AG08395 (cell line): ENCODE measurements around the gene MEF2A.

Experiments
- DNase-seq: peaks from one replicate; pipeline ENCODE4 v3.0.0; 2012; ENCODE audit warnings: mixed read lengths, low spot score

Gene MEF2A

DNA sequence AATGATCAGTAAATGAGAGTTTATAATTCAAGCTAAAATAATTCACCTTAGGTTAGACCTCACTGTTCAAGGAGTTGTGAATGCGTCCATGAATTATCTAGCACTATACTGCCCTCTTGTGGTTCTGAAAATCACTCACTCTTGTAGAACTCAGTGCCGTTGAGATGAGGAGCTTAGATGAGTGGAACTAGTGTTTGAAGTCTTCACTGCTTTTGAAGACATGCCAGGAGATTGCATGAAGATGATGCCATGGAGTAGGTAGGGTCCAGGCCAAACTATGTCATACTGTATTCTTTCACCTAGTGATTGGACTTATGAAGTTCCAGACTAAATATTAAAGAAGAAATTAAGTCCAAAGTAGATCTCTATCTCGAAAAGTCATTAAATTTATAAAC, 138.7 kb downstream of the MEF2A start:
- DNase-seq = peak; percentile 59

DNA sequence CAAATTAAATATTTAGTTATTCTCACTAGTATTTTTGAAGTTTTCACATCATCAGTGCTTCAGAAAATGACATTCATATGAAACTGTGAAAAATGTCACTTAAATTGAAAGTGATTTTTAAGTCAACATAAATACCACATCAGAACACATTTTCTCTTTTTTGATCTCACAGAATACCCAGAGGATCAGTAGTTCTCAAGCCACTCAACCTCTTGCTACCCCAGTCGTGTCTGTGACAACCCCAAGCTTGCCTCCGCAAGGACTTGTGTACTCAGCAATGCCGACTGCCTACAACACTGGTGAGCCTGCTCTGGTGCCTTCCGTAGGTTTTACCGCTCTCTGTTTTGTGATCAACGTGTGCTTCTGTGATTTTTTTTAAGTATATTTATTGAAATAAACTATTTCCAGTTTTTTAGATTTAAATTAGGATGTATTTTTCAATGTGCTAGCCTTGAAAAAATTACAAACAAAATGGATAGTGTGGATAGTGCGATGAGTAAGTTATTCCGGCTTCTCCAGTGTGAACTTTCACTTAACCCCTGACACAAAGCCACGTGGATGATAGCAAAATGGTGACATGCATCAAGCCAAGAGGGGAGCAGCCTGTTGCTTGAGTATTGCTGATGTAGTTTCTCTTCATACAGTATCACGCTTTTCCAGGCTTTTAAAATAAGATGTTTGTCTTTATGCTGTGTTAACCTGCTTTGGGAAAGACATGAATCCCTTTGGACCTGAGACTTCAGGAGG, 140.9 kb downstream of the MEF2A start:
- no peak for DNase-seq

- DNase-seq = peak; percentile 48
These were observed 141.9 kb downstream of the MEF2A start for GRCh38 chr15:99707473-99708270.

DNA sequence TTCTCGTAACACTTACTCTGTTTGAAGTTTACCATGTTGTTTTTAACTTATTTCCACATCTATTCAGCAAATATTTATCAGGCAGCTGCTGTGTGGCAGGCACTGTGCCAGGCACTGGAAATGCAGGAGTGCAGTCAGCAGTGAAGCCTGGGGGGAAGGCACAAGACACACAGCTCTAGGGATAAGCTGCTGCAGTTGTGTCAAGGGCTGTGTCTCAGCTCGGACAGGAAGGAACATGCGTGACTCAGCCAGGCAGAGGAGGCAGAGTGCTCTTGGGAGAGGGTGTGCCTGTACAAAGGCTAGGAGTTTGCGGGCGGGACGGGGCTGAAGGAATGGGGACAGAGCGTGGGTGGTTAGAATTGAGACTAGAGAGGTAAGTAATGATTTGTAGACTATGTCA, 142.8 kb downstream of the MEF2A start:
- peak; percentile 86 for DNase-seq

DNA sequence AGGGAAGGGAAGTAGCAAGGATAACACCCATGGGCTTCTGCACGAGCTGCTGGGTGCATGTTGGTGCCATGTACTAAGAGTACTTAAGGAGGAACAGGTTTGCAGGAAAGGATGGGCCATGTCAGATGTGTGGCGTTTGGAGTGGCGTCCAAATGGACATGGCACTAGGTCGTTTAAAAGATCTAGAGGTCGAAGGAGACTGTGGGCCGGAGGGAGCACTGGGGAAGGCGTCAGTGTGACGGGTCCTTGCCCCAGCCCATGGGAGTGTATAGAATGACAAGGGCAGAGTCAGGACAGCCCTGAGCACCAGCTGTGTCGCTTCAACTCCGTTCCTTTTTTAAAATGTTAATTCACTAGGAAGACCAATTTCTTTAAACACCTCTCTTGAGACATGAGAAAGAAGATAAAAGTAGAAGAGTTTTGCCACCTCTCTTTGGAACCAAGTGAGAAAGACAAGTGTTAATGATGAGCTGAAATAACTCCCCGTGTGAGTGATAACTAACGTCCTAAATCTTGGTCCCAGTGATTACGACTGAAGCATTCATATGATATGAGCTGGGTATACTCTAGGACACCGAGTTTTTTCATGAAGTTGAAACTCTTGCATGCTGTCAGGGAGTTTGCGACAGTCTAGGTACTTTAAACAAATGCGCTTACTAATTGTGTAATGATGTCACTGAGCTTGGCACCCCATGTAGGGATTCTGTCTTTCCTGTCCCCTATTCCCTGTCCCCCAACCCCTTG, 143.6 kb downstream of the MEF2A start:
- DNase-seq = no peak

- no peak for DNase-seq
These were observed 145.8 kb downstream of the MEF2A start for GRCh38 chr15:99711625-99712024.

- no peak for DNase-seq
These were observed 146.6 kb downstream of the MEF2A start for GRCh38 chr15:99712415-99712814.

GRCh38 chr15:99716540-99717095, 150.8 kb downstream of the MEF2A start:
- DNase-seq = no peak

- peak; percentile 28 for DNase-seq
These were observed 151.6 kb downstream of the MEF2A start for GRCh38 chr15:99717161-99718009.

DNA sequence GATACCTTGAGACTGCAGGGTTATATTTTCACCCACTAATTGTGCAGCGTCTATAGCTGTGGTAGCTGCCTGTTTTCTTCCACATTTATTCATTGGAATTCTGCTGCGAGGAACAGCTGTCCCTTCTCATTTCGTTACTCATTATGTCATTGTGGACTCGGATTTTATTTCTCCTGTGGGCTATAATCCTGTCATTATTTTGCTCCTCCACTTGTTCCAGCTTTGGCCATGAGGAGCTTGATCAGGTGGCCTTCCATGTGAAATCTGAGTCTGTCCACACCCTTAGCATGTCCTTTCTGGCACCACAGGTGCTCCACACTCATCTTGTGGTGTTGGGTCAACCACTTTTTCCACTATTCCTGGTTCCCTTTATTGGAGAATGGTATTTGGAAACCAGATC, 152.6 kb downstream of the MEF2A start:
- DNase-seq = no peak

DNA sequence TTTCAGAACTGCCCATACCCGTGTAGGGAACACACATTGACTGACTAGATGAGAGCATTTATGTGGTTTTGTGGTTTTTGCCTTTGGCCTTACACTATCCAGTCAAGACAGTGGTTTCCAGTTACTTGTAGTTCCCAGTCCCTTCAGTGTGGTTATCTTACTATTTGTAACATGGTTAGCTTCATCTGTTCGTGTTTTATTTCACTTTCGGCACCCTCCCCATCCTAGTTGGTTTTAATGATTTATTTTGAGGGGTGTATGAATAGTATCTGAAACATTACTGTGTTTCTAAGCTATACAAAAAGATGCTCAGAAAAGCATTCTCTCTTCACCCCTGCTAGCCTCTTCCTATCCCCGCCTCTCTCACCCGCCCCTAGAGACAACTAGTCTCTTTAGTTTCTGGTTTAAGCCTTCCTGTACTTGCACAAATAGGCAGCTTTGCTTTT, 153.3 kb downstream of the MEF2A start:
- peak; percentile 67 for DNase-seq

GRCh38 chr15:99720533-99720932, 154.7 kb downstream of the MEF2A start:
- no peak for DNase-seq

DNA sequence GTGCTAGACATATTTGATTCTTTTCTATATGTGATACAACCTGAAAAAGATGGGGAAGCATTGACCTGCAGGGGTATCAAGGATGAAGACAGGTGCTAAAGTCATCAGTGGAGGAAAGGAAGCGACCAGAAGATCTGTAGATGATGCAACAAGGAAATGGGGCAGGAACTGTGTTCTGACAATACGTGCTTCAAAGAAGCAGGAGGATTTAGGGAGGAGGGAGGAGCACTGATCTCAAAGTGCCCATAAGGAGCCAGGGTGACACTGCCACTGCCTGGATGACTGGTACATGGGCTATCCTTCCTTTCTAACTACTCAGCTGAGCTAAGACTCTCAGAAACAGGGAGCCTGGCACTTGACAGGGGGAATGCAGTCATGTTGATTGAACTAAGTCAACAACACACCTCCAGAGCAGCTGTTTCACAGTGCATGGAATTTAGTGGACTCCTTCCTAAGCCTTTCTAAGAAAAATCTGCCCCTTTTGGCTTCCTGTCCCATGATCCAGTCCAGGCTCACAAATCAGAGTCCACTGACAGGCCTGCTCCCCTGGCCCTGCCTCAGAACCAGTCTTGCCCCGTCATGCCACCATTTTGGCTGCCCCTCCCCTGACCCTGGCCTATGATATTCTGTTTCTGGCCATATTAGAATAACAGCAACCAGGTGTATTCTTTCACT, 155.5 kb downstream of the MEF2A start:
- no peak for DNase-seq

DNA sequence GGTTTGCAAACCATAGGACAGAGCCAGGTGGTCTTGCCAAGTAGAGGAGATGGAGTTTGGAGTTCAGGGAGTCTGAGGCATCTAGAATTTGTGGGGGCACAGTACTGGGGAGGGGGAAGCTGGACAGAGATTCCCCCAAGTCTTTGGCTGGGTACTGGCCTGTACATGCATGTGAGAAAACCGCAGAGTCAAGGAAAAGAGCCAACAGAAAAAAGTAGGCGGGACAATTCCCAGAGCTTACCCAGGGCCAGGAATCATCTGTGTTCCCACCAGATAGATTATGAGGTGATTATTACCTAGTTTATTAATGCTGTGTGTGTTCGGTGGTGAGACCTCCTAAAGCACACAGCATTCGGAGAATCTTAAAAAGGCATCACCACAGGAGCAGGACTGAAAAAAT, 156.1 kb downstream of the MEF2A start:
- DNase-seq = no peak

DNA sequence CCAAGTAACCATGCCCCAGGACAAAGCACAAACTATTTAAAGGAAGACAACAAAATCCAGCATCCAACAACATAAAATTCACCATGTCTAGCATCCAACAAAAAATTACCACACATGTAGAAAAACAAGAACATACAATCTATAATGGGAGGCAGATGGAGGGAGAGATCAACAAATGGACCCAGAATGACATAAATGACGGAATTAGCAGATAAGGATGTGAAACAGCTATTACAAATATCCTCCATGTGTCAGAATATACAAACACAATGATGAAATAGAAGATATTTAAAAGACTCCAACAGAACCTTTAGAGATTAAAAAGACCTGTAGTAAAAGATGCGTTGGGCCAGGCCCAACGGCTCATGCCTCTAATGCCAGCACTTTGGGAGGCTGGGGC, 156.6 kb downstream of the MEF2A start:
- no peak for DNase-seq

DNA sequence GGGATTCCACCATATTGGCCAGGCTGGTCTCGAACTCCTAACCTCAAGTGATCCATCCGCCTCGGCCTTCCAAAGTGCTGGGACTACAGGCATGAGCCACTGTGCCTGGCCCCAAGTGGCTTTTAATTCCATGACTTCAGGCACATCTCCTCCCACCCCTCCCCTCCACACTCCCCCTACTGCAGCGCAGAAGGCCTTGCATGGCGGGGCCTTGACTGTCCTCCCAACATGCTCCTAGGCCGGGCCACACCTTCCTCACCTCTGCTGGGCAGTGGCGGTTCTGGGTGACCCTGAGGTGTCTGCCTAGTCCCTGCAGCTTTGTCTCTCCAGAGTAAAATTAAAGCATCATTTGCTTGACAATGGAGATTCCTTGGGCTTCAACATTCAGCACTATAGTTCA, 160.5 kb downstream of the MEF2A start:
- no peak for DNase-seq

GRCh38 chr15:99727330-99727729, 161.5 kb downstream of the MEF2A start:
- no peak for DNase-seq

DNA sequence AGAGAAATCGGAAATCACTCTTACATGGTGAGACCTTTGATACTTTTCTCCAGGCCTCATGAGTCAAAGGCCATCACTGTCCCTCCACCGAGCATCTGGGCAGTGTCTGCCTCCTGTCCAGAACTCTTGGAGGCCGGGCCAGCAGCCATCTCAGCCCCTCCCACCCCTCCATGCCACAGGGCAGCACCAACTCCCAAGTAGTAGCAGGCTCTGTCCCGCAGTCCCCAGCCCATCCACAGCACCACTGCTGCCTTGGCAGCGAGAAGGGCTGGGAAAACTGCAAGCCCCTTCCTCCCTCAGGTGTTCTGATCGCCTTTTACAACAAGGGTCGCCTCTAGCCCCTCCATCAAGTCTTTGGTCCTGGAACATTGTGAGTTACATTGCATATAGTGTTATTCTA, 161.9 kb downstream of the MEF2A start:
- no peak for DNase-seq

GRCh38 chr15:99728916-99729315, 163.1 kb downstream of the MEF2A start:
- DNase-seq = no peak

DNA sequence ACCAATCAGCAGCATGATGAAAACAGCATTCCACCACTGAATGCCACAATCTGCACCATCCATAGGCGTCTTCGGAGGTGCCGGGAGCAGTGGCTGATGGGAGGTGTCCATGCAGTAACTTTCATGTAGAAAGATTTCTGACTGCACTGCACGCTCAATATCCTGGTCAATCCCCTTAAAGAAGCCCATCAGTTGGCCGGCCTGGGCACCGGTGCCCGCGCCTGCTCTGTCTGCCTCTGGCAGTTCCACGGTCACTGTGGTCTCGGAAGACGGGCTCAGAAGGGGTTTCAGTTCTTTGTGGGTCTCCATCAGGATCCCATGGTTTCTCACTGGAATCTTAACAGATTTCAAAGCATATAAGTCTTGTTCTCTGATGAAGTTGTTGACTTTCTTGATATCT, 163.5 kb downstream of the MEF2A start:
- DNase-seq = no peak

GRCh38 chr15:99729920-99730319, 164.1 kb downstream of the MEF2A start:
- DNase-seq = peak; percentile 58
